Gastrocnemius medialis (tissue), 4 donors: Measurements from ENCODE around the gene SNRPE. TPM values are rescaled to one million over a fixed set of nuclear protein-coding genes. Genes with fewer than 3 reads are reported as not detected.

Source experiments
- ATAC-seq, 2 donors: fragments of 150-250 bp; one replicate each; pipeline ENCODE4 v1.9.1; 2016
- DNase-seq, 2 donors: peaks; one replicate each; pipeline ENCODE4 v3.0.0-alpha.2; 2019
- H3K27ac ChIP-seq, 4 donors: fragments of 200-600 bp; sonication (generic); 1 replicate in 1 of 4; 2 replicates in 3 of 4; pipeline ENCODE4 v1.5.1; 2016 to 2018; ENCODE audit warnings: mild to moderate bottlenecking in 2 of 4, moderate library complexity in 1 of 4
- H3K27me3 ChIP-seq, 3 donors: fragments of 200-600 bp; sonication (generic) in 2 of 3; 1 replicate in 1 of 3; 2 replicates in 2 of 3; pipeline versions ENCODE4 v1.5.1 to v1.6.0; 2016 to 2019; ENCODE audit warnings: mild to moderate bottlenecking in 1 of 3, moderate library complexity in 1 of 3
- H3K36me3 ChIP-seq, 2 donors: fragments of 200-600 bp; sonication (generic) in 1 of 2; one replicate each; pipeline ENCODE4 v1.5.1; 2017 to 2018
- H3K4me1 ChIP-seq, 2 donors: fragments of 200-600 bp; sonication (generic) in 1 of 2; one replicate each; pipeline ENCODE4 v1.5.1; 2016 to 2017; ENCODE audit warnings: mild to moderate bottlenecking in 2 of 2
- H3K4me3 ChIP-seq, 4 donors: fragments of 200-600 bp; sonication (generic) in 3 of 4; 1 replicate in 1 of 4; 2 replicates in 3 of 4; pipeline ENCODE4 v1.5.1; 2016 to 2019; ENCODE audit warnings: mild to moderate bottlenecking in 2 of 4
- H3K9me3 ChIP-seq, 3 donors: fragments of 200-600 bp; sonication (generic) in 2 of 3; 1 replicate in 1 of 3; 2 replicates in 2 of 3; pipeline ENCODE4 v1.5.1; 2016 to 2019
- POLR2A ChIP-seq, 2 donors: fragments of 450-650 bp; IDR thresholded peaks; one replicate each; pipeline ENCODE4 v1.6.1; 2017; ENCODE audit warnings: antibody characterized with exemption in 2 of 2, mild to moderate bottlenecking in 2 of 2, moderate library complexity in 2 of 2
- in situ Hi-C, 4 donors: fragments of 200-750 bp; cut with MboI; loops; one replicate each; pipeline versions ENCODE4 v1.15.0 to v1.8.0; 2017; ENCODE audit warnings: low sequenced_read_pairs in 4 of 4
- intact Hi-C: fragments of 100-400 bp; cut with DNase I; formaldehyde crosslinking; loops from one replicate; pipeline ENCODE4 v1.15.1; 2023; ENCODE audit warnings: low total_unique reads
- total RNA-seq, 4 donors: library from RNA; depleted of rRNA; stranded (reverse); fragments of >200 nt; gene quantifications; one replicate each; pipeline versions ENCODE4 v1.1.0 to v1.2.3, GENCODE V29; 2016
- TF ChIP-seq, protein P1 (sequence below), 5 experiments: fragments of 450-650 bp in 3 of 5; fragments of 200-600 bp in 2 of 5; sonication (generic) in 2 of 5; IDR thresholded peaks in 4 of 5; conservative IDR thresholded peaks in 1 of 5; 1 replicate in 4 of 5; 2 replicates in 1 of 5; pipeline ENCODE4 v1.5.1; 2016 to 2019; ENCODE audit warnings: antibody characterized with exemption in 5 of 5, mild to moderate bottlenecking in 3 of 5, moderate library complexity in 3 of 5

Gene SNRPE
- total RNA-seq, 4 donors from 2014 or later = 23.7 to 39.1 (median 30.5) TPM

GRCh38 chr1:203915811-203916210 is 54.4 kb downstream of the SNRPE start:
- Histone ChIP-seq H3K4me3 (no peak overlapping the region), H3K27ac (no peak overlapping the region), H3K36me3 (no peaks in the 10 kb centered on the region), H3K9me3 (no peaks in the 10 kb centered on the region), H3K4me1 (no peaks in the 10 kb centered on the region), H3K27me3 (no peaks in the 10 kb centered on the region)
- intact Hi-C loops (no loop called here), in situ Hi-C loops (no loop called here)
- DNase-seq (no peak), ATAC-seq (no peak)
- TF ChIP-seq, protein P1, sequence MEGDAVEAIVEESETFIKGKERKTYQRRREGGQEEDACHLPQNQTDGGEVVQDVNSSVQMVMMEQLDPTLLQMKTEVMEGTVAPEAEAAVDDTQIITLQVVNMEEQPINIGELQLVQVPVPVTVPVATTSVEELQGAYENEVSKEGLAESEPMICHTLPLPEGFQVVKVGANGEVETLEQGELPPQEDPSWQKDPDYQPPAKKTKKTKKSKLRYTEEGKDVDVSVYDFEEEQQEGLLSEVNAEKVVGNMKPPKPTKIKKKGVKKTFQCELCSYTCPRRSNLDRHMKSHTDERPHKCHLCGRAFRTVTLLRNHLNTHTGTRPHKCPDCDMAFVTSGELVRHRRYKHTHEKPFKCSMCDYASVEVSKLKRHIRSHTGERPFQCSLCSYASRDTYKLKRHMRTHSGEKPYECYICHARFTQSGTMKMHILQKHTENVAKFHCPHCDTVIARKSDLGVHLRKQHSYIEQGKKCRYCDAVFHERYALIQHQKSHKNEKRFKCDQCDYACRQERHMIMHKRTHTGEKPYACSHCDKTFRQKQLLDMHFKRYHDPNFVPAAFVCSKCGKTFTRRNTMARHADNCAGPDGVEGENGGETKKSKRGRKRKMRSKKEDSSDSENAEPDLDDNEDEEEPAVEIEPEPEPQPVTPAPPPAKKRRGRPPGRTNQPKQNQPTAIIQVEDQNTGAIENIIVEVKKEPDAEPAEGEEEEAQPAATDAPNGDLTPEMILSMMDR (IDR thresholded peaks at IDR 0.05 in 4 of 5, conservative IDR thresholded peaks at IDR 0.05 in 1 of 5) = no peak
- TF ChIP-seq POLR2A (IDR thresholded peaks at IDR 0.05) = no peak

GRCh38 chr1:203916756-203917155 is 55.4 kb downstream of the SNRPE start:
- in situ Hi-C loops = no loop called here
- ATAC-seq (no peak), DNase-seq (no peak)
- H3K9me3 ChIP-seq = no peaks in the 10 kb centered on the region
- no peak overlapping the region for H3K4me3 ChIP-seq
- H3K27ac ChIP-seq = no peak overlapping the region
- H3K4me1 ChIP-seq = no peaks in the 10 kb centered on the region
- intact Hi-C loops = no loop called here
- TF ChIP-seq, protein P1 (IDR thresholded peaks at IDR 0.05 in 4 of 5, conservative IDR thresholded peaks at IDR 0.05 in 1 of 5) = no peak
- TF ChIP-seq POLR2A (IDR thresholded peaks at IDR 0.05) = no peak
- H3K36me3 ChIP-seq = no peaks in the 10 kb centered on the region
- no peaks in the 10 kb centered on the region for H3K27me3 ChIP-seq

Other genes with a start within 250 kb of the SNRPE start
- 10 to 100 TPM in 3 of 4 donors, 1 to 10 TPM in 1; 9.3 to 19.0 (median 12.0) TPM for gene ATP2B4, start 234.8 kb upstream of the SNRPE start, total RNA-seq
- gene LAX1, start 96.4 kb upstream of the SNRPE start, total RNA-seq = under 1 TPM in 1 of 4 donors, not detected in 3; 0.19 TPM
- 10 to 100 TPM in 3 of 4 donors, 1 to 10 TPM in 1; 9.0 to 42.5 (median 27.6) TPM for gene ZBED6, start 66.0 kb upstream of the SNRPE start, total RNA-seq
- gene ZC3H11A, start 66.0 kb upstream of the SNRPE start, total RNA-seq = 100 to 1,000 TPM in 1 of 4 donors, 10 to 100 TPM in 3; 71.0 to 131 (median 92.0) TPM
- gene SOX13, start 211.5 kb downstream of the SNRPE start, total RNA-seq = 10 to 100 TPM; 15.6 to 31.1 (median 16.3) TPM